Vagina (tissue), 2 donors: ENCODE measurements around the gene TMEM269. TPM values are rescaled to one million over a fixed set of nuclear protein-coding genes. Genes with fewer than 3 reads are reported as not detected.

Experiments
- DNase-seq, 2 donors: peaks; one replicate each; pipeline ENCODE4 v3.0.0-alpha.2; 2017; ENCODE audit errors: extremely low spot score in 2 of 2
- H3K27ac ChIP-seq: fragments of 200-600 bp; sonication (generic); one replicate; pipeline ENCODE4 v1.5.1; 2019
- H3K27me3 ChIP-seq: fragments of 200-600 bp; sonication (generic); one replicate; pipeline ENCODE4 v1.5.1; 2019
- H3K36me3 ChIP-seq, 2 donors: fragments of 200-600 bp; sonication (generic); one replicate each; pipeline ENCODE4 v1.5.1; 2017 to 2019
- H3K4me1 ChIP-seq: fragments of 200-600 bp; sonication (generic); one replicate; pipeline ENCODE4 v1.5.1; 2019
- H3K4me3 ChIP-seq, 2 donors: fragments of 200-600 bp; sonication (generic); 1 replicate in 1 of 2; 2 replicates in 1 of 2; pipeline ENCODE4 v1.5.1; 2016 to 2019
- H3K9me3 ChIP-seq: fragments of 200-600 bp; sonication (generic); one replicate; pipeline ENCODE4 v1.5.1; 2019
- CTCF ChIP-seq, 3 experiments: fragments of 450-650 bp in 2 of 3; fragments of 200-600 bp in 1 of 3; sonication (generic) in 1 of 3; IDR thresholded peaks; one replicate each; pipeline ENCODE4 v1.5.1; 2017 to 2019; ENCODE audit warnings: antibody characterized with exemption in 3 of 3, mild to moderate bottlenecking in 2 of 3, moderate library complexity in 2 of 3
- POLR2A ChIP-seq, 2 donors: fragments of 450-650 bp; IDR thresholded peaks; one replicate each; pipeline ENCODE4 v1.6.1; 2017; ENCODE audit warnings: antibody characterized with exemption in 2 of 2, mild to moderate bottlenecking in 2 of 2, moderate library complexity in 2 of 2
- POLR2AphosphoS5 ChIP-seq, 2 donors: sonication (generic); formaldehyde crosslinking; IDR thresholded peaks; one replicate each; pipeline ENCODE4 v1.9.0; 2017; ENCODE audit warnings: antibody characterized with exemption in 2 of 2, mild to moderate bottlenecking in 2 of 2, low read depth in 1 of 2; ENCODE audit not compliant: insufficient read depth in 1 of 2
- intact Hi-C: fragments of 100-400 bp; cut with DNase I; formaldehyde crosslinking; loops from one replicate; pipeline ENCODE4 v1.15.1; 2023
- total RNA-seq: library from RNA; depleted of rRNA; stranded (reverse); fragments of >200 nt; gene quantifications from one replicate; pipeline ENCODE4 v1.2.3, GENCODE V29; 2016

TMEM269 gene
- total RNA-seq, 1 donor from 2014 or later, result not detected

DNA sequence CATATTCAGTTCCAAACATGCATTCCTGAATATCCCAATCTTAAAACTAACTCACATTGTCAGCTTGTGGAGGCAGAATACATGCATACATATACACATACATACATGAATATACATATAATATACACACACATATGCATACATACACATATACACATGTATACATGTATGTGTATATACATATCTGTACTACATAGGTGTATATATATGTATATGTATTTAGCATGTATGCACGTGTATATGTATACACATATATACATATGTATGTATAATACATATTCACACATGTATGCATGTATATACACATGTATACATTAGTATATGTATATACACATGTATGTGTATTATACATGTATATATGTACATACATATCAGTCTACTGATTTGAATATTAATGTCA, 60.4 kb downstream of the TMEM269 start:
- Histone ChIP-seq H3K36me3 (peaks cover 0 to 7% of the 10 kb centered on the region in 2 donors), H3K27ac (no peak overlapping the region), H3K4me3 (peak overlapping the region in 1 of 2 donors; percentile 79), H3K27me3 (no peaks in the 10 kb centered on the region), H3K9me3 (no peaks in the 10 kb centered on the region), H3K4me1 (peaks cover 25% of the 10 kb centered on the region)
- TF ChIP-seq POLR2AphosphoS5 (IDR thresholded peaks at IDR 0.05; ENCODE audit: insufficient read depth in 1 of 2, low read depth in 1 of 2) (no peak), POLR2A (IDR thresholded peaks at IDR 0.05) (no peak), CTCF (IDR thresholded peaks at IDR 0.05) (no peak)
- DNase-seq, result no peak
- intact Hi-C loops, result no loop called here

DNA sequence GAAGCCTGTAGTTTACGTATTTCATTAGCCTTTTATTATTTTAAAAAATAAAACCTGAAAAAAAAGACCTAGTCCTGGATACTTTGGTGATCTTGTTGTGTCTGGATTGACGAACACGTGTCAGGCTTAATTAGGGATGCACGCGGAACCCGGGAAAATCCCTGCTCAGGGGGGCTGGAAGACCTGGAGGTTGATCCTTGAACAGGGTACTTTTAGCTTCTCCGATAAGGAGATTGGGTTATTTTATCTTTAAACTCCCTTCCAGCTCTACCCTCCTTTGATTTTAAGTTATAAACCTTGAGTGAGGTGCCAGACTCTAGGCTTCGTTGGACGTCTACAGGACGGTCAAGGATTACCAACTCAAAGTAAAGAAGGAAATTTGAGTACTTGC, 61.1 kb downstream of the TMEM269 start:
- no peak for DNase-seq
- H3K4me3 ChIP-seq, result peak overlapping the region; percentile 79 to 98
- H3K9me3 ChIP-seq, result no peaks in the 10 kb centered on the region
- peaks cover 0 to 11% of the 10 kb centered on the region in 2 donors for H3K36me3 ChIP-seq
- peaks cover 25% of the 10 kb centered on the region for H3K4me1 ChIP-seq
- H3K27me3 ChIP-seq, result no peaks in the 10 kb centered on the region
- TF ChIP-seq POLR2AphosphoS5 (IDR thresholded peaks at IDR 0.05; ENCODE audit: insufficient read depth in 1 of 2, low read depth in 1 of 2), result no peak
- TF ChIP-seq CTCF (IDR thresholded peaks at IDR 0.05), result no peak
- TF ChIP-seq POLR2A (IDR thresholded peaks at IDR 0.05), result no peak
- H3K27ac ChIP-seq, result peak overlapping the region; percentile 71
- intact Hi-C loops, result no loop called here

DNA sequence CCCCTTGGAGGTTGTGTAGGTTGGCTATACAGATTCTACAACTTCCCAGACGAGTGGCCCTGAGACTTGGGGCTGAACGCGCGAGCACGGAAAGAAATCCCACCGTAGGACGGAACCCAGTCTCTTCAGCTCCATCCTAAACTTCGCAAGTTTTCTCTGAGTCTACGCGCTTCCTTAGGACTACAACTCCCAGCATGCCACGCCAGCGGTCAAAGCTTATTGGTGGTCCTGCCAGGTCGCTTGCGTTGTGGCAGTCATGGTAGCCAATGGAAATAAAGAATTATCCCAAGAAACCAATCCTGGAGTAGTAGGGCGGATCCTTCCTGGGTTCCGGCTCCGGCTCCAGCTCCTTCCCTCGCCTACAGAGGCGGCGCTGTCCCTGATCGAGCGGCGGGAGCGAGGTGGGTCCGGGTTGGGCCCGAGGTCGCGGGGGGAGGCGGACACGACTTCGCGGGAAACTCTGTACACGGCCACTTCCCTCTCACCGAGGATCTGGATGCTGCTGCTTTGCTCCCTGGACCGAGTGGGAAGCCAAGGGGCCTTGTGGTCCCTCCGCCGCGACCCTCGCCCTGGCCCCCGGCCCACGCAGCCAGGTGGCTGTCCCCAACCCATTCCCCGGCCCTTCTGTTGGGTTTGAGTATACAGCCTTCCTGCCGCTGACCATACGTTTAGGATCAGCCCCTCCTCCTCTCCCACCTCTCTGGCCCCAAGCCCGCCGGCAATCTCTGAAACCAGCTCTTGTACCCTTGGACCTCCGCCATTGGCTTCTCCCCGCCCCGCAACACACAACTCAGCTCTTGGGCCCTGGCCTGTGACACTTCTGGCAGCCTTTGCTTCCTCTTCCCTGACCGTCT, 61.7 kb downstream of the TMEM269 start, which contains the start of gene ZNF691:
ZNF691 (plus strand) TSS at position 357 of the 854 bp plus-strand sequence. CDS start 3,046 bp downstream, outside the sequence.
- Histone ChIP-seq H3K27me3 (no peaks in the 10 kb centered on the region), H3K4me1 (peaks cover 25% of the 10 kb centered on the region), H3K9me3 (no peaks in the 10 kb centered on the region), H3K36me3 (peaks cover 0 to 17% of the 10 kb centered on the region in 2 donors), H3K4me3 (peak within 1 kb of the TSS; percentile 79 to 98), H3K27ac (peak within 1 kb of the TSS; percentile 90)
- TF ChIP-seq POLR2A (IDR thresholded peaks at IDR 0.05) (peak in 1 of 2 donors; percentile 23), POLR2AphosphoS5 (IDR thresholded peaks at IDR 0.05; ENCODE audit: insufficient read depth in 1 of 2, low read depth in 1 of 2) (peak; percentile 95 to 98), CTCF (IDR thresholded peaks at IDR 0.05) (peak in 1 of 3 experiments; percentile 8)
- DNase-seq, result peak in 1 of 2 donors; percentile 99
- intact Hi-C loops, result no loop called here

DNA sequence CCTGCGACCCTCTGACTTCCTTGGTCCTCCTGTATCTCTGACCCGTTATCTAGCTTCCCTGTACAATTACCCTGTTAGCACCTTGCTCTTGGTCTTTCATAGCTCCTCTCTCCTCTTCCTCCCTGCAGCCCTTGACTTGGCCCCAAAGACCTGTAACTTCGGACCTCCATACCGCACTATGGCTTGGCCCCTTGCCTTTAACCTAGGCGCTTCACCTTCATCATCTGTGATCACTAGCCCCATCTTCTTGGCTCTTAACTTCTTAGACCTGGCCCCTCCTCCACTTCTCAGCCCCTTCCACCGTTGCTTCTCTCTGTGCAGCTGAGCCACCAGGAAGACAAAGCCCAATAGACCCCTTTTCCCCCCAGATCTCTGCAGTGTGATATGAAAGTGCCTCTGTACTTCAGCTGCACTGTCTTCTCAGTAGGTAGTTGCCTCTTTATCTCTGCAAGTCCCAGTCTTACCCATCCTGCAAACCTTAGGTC, 62.4 kb downstream of the TMEM269 start:
- intact Hi-C loops, result no loop called here
- H3K4me1 ChIP-seq, result peaks cover 25% of the 10 kb centered on the region

DNA sequence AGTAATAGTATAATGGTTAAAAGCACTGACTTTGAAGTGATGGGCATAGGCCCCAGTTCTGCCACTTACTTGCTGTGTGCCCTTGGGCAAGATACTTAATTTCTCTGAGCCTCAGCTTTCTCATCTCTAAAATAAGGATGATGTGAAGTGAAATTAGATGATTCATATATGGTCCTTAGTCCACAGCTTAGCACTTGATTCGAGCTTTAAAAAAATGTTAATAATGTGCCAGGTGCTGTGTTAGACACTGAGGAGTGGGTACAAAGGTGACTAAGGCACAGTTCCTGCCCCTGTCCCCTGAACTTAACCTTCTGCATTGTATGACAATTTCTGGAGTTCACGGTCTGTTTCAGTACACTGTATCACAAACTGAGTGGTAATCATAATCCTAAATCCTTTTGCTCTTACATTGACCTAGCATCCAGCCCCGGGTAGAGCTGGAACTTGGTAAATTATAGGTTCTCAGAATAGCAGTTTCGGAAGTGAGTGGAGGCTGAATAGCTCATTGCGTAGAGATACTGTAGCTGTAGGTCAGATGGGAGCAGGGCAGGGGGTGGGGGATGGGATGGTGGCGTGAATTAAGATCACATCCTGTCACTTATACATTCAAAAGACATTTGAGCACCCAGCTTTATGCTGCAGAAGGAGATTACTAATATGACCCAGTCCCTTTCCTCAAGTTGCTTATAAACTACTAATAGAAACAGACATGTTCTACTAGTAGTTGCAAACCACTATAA, 63.1 kb downstream of the TMEM269 start:
- no peak overlapping the region for H3K27ac ChIP-seq
- H3K4me1 ChIP-seq, result peaks cover 32% of the 10 kb centered on the region
- H3K9me3 ChIP-seq, result no peaks in the 10 kb centered on the region
- H3K27me3 ChIP-seq, result no peaks in the 10 kb centered on the region
- no peak overlapping the region for H3K4me3 ChIP-seq
- intact Hi-C loops, result no loop called here
- no peak for DNase-seq
- TF ChIP-seq CTCF (IDR thresholded peaks at IDR 0.05), result no peak
- TF ChIP-seq POLR2AphosphoS5 (IDR thresholded peaks at IDR 0.05; ENCODE audit: insufficient read depth in 1 of 2, low read depth in 1 of 2), result no peak
- no peak for TF ChIP-seq POLR2A (IDR thresholded peaks at IDR 0.05)
- H3K36me3 ChIP-seq, result peaks cover 0 to 28% of the 10 kb centered on the region in 2 donors

More for the DNA sequence above, 62.4 kb downstream of the TMEM269 start:
- Histone ChIP-seq H3K9me3 (no peaks in the 10 kb centered on the region), H3K27ac (peak overlapping the region; percentile 90), H3K27me3 (no peaks in the 10 kb centered on the region), H3K36me3 (peaks cover 0 to 24% of the 10 kb centered on the region in 2 donors), H3K4me3 (peak overlapping the region; percentile 79 to 98)
- no peak for DNase-seq
- no peak for TF ChIP-seq POLR2AphosphoS5 (IDR thresholded peaks at IDR 0.05; ENCODE audit: insufficient read depth in 1 of 2, low read depth in 1 of 2)
- no peak for TF ChIP-seq POLR2A (IDR thresholded peaks at IDR 0.05)
